IPS-18a (cell line): ENCODE measurements around the gene C14orf180.

Experiments
- H3K27ac ChIP-seq: one replicate; pipeline ENCODE4 v1.5.1; 2013; ENCODE audit warnings: low read length
- H3K27me3 ChIP-seq: one replicate; pipeline ENCODE4 v1.6.1; 2013; ENCODE audit warnings: mild to moderate bottlenecking, low read length; ENCODE audit not compliant: control insufficient read depth, insufficient read depth
- H3K36me3 ChIP-seq: one replicate; pipeline ENCODE4 v1.6.1; 2013; ENCODE audit warnings: low read depth, low read length; ENCODE audit not compliant: control insufficient read depth
- H3K4me1 ChIP-seq: one replicate; pipeline ENCODE4 v1.6.1; 2013; ENCODE audit warnings: low read depth, low read length; ENCODE audit not compliant: control insufficient read depth
- H3K4me3 ChIP-seq: one replicate; pipeline ENCODE4 v1.5.1; 2013; ENCODE audit warnings: low read length
- H3K9ac ChIP-seq: one replicate; pipeline ENCODE4 v1.6.1; 2013; ENCODE audit warnings: mild to moderate bottlenecking, low read length, moderate library complexity
- H3K9me3 ChIP-seq: one replicate; pipeline ENCODE4 v1.6.1; 2013; ENCODE audit warnings: low read depth, low read length; ENCODE audit not compliant: control insufficient read depth

C14orf180 gene

GRCh38 chr14:104592785-104593184, 13.2 kb downstream of the C14orf180 start:
- H3K9me3 ChIP-seq: no peaks in the 10 kb centered on the region
- H3K27me3 ChIP-seq: no peaks in the 10 kb centered on the region
- no peak overlapping the region for H3K9ac ChIP-seq
- no peak overlapping the region for H3K27ac ChIP-seq
- no peaks in the 10 kb centered on the region for H3K36me3 ChIP-seq
- H3K4me1 ChIP-seq: no peaks in the 10 kb centered on the region
- no peak overlapping the region for H3K4me3 ChIP-seq

- H3K4me1 ChIP-seq: no peaks in the 10 kb centered on the region
- H3K4me3 ChIP-seq: no peak overlapping the region
- H3K36me3 ChIP-seq: no peaks in the 10 kb centered on the region
- H3K9ac ChIP-seq: no peak overlapping the region
- no peaks in the 10 kb centered on the region for H3K27me3 ChIP-seq
- H3K27ac ChIP-seq: no peak overlapping the region
- H3K9me3 ChIP-seq: no peaks in the 10 kb centered on the region
Observed at GRCh38 chr14:104593241-104593701, 13.7 kb downstream of the C14orf180 start.

- H3K9me3 ChIP-seq: no peaks in the 10 kb centered on the region
- H3K9ac ChIP-seq: no peak overlapping the region
- H3K4me1 ChIP-seq: no peaks in the 10 kb centered on the region
- no peaks in the 10 kb centered on the region for H3K36me3 ChIP-seq
- no peak overlapping the region for H3K4me3 ChIP-seq
- no peaks in the 10 kb centered on the region for H3K27me3 ChIP-seq
- no peak overlapping the region for H3K27ac ChIP-seq
Observed at GRCh38 chr14:104593710-104594136, 14.2 kb downstream of the C14orf180 start.

- no peak overlapping the region for H3K9ac ChIP-seq
- no peak overlapping the region for H3K27ac ChIP-seq
- no peaks in the 10 kb centered on the region for H3K9me3 ChIP-seq
- no peak overlapping the region for H3K4me3 ChIP-seq
- H3K36me3 ChIP-seq: no peaks in the 10 kb centered on the region
- no peaks in the 10 kb centered on the region for H3K4me1 ChIP-seq
- H3K27me3 ChIP-seq: no peaks in the 10 kb centered on the region
Observed at GRCh38 chr14:104594310-104595046, 14.9 kb downstream of the C14orf180 start.

GRCh38 chr14:104595116-104595675, 15.6 kb downstream of the C14orf180 start:
- H3K9me3 ChIP-seq: no peaks in the 10 kb centered on the region
- no peak overlapping the region for H3K4me3 ChIP-seq
- H3K4me1 ChIP-seq: no peaks in the 10 kb centered on the region
- H3K27me3 ChIP-seq: no peaks in the 10 kb centered on the region
- H3K36me3 ChIP-seq: no peaks in the 10 kb centered on the region
- H3K27ac ChIP-seq: no peak overlapping the region
- no peak overlapping the region for H3K9ac ChIP-seq

GRCh38 chr14:104595911-104596450, 16.4 kb downstream of the C14orf180 start:
- H3K27me3 ChIP-seq: no peaks in the 10 kb centered on the region
- H3K9me3 ChIP-seq: no peaks in the 10 kb centered on the region
- no peak overlapping the region for H3K27ac ChIP-seq
- H3K4me3 ChIP-seq: no peak overlapping the region
- H3K9ac ChIP-seq: no peak overlapping the region
- no peaks in the 10 kb centered on the region for H3K4me1 ChIP-seq
- H3K36me3 ChIP-seq: no peaks in the 10 kb centered on the region

- Histone ChIP-seq H3K27ac (no peak overlapping the region), H3K36me3 (no peaks in the 10 kb centered on the region), H3K4me1 (no peaks in the 10 kb centered on the region), H3K9ac (no peak overlapping the region), H3K27me3 (no peaks in the 10 kb centered on the region), H3K4me3 (no peak overlapping the region), H3K9me3 (no peaks in the 10 kb centered on the region)
Observed at GRCh38 chr14:104596451-104596918, 16.9 kb downstream of the C14orf180 start.

GRCh38 chr14:104596927-104597351, 17.4 kb downstream of the C14orf180 start:
- Histone ChIP-seq H3K4me1 (no peaks in the 10 kb centered on the region), H3K9me3 (no peaks in the 10 kb centered on the region), H3K36me3 (no peaks in the 10 kb centered on the region), H3K27me3 (no peaks in the 10 kb centered on the region), H3K4me3 (no peak overlapping the region), H3K9ac (no peak overlapping the region), H3K27ac (no peak overlapping the region)

GRCh38 chr14:104597576-104597975, 18.0 kb downstream of the C14orf180 start:
- H3K36me3 ChIP-seq: no peaks in the 10 kb centered on the region
- H3K27ac ChIP-seq: no peak overlapping the region
- H3K27me3 ChIP-seq: no peaks in the 10 kb centered on the region
- no peaks in the 10 kb centered on the region for H3K9me3 ChIP-seq
- H3K9ac ChIP-seq: no peak overlapping the region
- no peak overlapping the region for H3K4me3 ChIP-seq
- H3K4me1 ChIP-seq: no peaks in the 10 kb centered on the region

GRCh38 chr14:104598039-104598909, 18.7 kb downstream of the C14orf180 start:
- Histone ChIP-seq H3K4me3 (no peak overlapping the region), H3K27me3 (no peaks in the 10 kb centered on the region), H3K36me3 (no peaks in the 10 kb centered on the region), H3K9ac (no peak overlapping the region), H3K9me3 (no peaks in the 10 kb centered on the region), H3K27ac (no peak overlapping the region), H3K4me1 (no peaks in the 10 kb centered on the region)

- Histone ChIP-seq H3K4me3 (no peak overlapping the region), H3K27ac (no peak overlapping the region), H3K36me3 (no peaks in the 10 kb centered on the region), H3K9me3 (no peaks in the 10 kb centered on the region), H3K4me1 (no peaks in the 10 kb centered on the region), H3K27me3 (peaks cover 4% of the 10 kb centered on the region), H3K9ac (no peak overlapping the region)
Observed at GRCh38 chr14:104598910-104599273, 19.3 kb downstream of the C14orf180 start.
